Mucosa of stomach (tissue), 1 donor: Measurements from ENCODE around the gene TRMT1.

Source experiments
- H3K27me3 ChIP-seq: one replicate; pipeline ENCODE4 v1.7.0; 2013; ENCODE audit warnings: mild to moderate bottlenecking, low read length; ENCODE audit not compliant: control insufficient read depth, insufficient read depth
- H3K36me3 ChIP-seq: one replicate; pipeline ENCODE4 v1.7.0; 2013; ENCODE audit warnings: low read length; ENCODE audit not compliant: control insufficient read depth, insufficient read depth
- H3K4me1 ChIP-seq: one replicate; pipeline ENCODE4 v1.7.0; 2013; ENCODE audit warnings: mild to moderate bottlenecking, low read length; ENCODE audit not compliant: control insufficient read depth, insufficient read depth
- H3K4me3 ChIP-seq: one replicate; pipeline ENCODE4 v1.7.0; 2013; ENCODE audit warnings: low read length
- H3K9ac ChIP-seq: one replicate; pipeline ENCODE4 v1.7.0; 2013; ENCODE audit warnings: mild to moderate bottlenecking, low read length, moderate library complexity
- H3K9me3 ChIP-seq: one replicate; pipeline ENCODE4 v1.7.0; 2013; ENCODE audit warnings: mild to moderate bottlenecking, low read length, moderate library complexity; ENCODE audit not compliant: control insufficient read depth
- donor health status: Pancreatic carcinoma.

Gene TRMT1

DNA sequence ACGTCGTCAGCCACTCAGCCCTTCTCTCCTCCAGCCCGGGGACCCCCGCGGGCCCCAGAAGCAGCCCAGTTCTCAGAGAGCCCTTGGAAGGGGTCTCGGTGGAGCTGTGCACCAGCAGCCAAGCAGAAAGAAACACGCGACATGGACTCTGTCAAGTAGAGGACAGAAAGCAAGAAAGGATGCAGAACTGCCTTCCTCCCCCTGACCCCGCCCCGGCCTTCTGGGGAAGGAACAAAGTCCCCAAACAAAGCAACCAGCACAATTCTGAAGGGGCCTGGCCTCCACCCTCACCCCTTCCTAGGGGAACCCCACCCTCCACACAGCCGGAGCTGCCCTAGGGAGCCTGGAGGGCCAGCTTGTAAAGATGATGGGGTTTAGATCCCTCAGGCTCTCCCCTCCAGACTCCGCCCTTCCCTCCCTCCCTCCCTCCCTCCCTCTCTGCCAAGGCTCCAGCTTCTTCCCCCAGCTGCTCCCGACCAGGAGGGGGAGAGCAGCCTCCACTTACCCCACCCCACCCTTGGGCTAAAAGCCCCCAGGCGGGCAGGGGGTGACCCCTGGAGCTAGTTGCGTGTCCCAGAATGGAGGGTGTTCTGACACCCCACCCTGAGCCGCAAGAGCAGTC lies 21.7 kb downstream of the TRMT1 start:
- no peak overlapping the region for H3K9ac ChIP-seq
- no peaks in the 10 kb centered on the region for H3K36me3 ChIP-seq
- H3K9me3 ChIP-seq, result no peaks in the 10 kb centered on the region
- H3K4me3 ChIP-seq, result no peak overlapping the region
- no peaks in the 10 kb centered on the region for H3K27me3 ChIP-seq
- H3K4me1 ChIP-seq, result peaks cover 33% of the 10 kb centered on the region

DNA sequence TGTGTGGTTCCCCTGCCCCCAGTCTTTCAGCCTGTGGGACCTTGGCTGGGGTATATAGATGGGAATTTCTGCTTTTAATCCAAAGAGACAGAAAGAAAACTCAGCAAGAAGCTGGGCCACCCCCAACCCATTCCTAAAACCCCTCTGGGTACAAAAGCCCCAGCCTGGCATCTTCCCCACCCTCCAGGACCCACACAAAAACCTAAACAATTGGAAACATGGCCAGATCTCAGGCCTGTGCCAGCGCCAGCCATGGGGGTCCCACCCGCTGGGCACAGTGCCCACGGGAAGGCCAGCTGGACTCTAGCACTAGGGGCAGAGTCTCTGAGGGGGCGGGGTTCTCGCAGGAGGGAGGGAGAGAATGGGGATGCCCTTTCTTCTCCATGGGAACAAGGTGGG lies 22.4 kb downstream of the TRMT1 start:
- Histone ChIP-seq H3K4me1 (peaks cover 26% of the 10 kb centered on the region), H3K27me3 (no peaks in the 10 kb centered on the region), H3K9ac (peak overlapping the region; percentile 41)

GRCh38 chr19:13093407-13094105 lies 23.0 kb downstream of the TRMT1 start:
- H3K4me1 ChIP-seq, result peaks cover 21% of the 10 kb centered on the region
- no peaks in the 10 kb centered on the region for H3K36me3 ChIP-seq
- no peak overlapping the region for H3K4me3 ChIP-seq
- H3K27me3 ChIP-seq, result no peaks in the 10 kb centered on the region
- peak overlapping the region; percentile 41 for H3K9ac ChIP-seq
- no peaks in the 10 kb centered on the region for H3K9me3 ChIP-seq

More for the DNA sequence above, 22.4 kb downstream of the TRMT1 start:
- Histone ChIP-seq H3K36me3 (no peaks in the 10 kb centered on the region), H3K4me3 (no peak overlapping the region), H3K9me3 (no peaks in the 10 kb centered on the region)

DNA sequence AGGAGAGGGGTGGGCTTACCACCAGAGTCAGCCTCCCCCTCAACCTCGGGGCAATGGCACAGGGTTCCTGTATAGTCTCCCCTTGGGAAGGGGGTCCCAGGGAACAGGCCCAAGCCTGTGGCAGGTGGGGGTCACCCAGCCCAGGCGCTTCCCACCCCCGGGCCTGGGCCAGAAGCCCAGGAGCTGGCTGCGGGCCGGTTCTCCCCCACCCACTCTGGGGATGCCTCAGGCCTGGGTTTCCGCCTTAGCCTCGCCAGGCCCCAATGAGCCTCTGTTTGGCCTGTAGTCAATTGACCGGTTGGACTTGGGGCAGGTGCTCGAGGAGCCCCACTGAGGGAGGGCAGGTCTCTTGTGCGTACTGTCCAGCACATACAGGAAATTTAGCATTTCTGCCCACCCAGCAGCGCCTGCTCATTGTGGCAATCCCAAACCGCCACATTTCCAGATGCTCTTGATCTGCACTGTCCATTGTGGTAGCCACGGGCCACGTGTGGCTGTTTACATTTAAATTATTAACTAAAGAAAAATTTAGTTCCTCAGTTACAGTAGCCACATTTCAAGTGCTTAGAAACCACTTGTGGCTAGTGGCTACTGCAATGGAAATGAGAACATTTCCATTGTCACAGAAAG lies 23.8 kb downstream of the TRMT1 start:
- Histone ChIP-seq H3K27me3 (no peaks in the 10 kb centered on the region), H3K4me1 (peaks cover 17% of the 10 kb centered on the region), H3K36me3 (no peaks in the 10 kb centered on the region), H3K4me3 (no peak overlapping the region), H3K9ac (no peak overlapping the region), H3K9me3 (no peaks in the 10 kb centered on the region)

- Histone ChIP-seq H3K27me3 (no peaks in the 10 kb centered on the region), H3K9ac (no peak overlapping the region), H3K9me3 (no peaks in the 10 kb centered on the region), H3K36me3 (no peaks in the 10 kb centered on the region), H3K4me3 (no peak overlapping the region), H3K4me1 (peaks cover 17% of the 10 kb centered on the region)
These were observed 24.4 kb downstream of the TRMT1 start for GRCh38 chr19:13092158-13092543.

DNA sequence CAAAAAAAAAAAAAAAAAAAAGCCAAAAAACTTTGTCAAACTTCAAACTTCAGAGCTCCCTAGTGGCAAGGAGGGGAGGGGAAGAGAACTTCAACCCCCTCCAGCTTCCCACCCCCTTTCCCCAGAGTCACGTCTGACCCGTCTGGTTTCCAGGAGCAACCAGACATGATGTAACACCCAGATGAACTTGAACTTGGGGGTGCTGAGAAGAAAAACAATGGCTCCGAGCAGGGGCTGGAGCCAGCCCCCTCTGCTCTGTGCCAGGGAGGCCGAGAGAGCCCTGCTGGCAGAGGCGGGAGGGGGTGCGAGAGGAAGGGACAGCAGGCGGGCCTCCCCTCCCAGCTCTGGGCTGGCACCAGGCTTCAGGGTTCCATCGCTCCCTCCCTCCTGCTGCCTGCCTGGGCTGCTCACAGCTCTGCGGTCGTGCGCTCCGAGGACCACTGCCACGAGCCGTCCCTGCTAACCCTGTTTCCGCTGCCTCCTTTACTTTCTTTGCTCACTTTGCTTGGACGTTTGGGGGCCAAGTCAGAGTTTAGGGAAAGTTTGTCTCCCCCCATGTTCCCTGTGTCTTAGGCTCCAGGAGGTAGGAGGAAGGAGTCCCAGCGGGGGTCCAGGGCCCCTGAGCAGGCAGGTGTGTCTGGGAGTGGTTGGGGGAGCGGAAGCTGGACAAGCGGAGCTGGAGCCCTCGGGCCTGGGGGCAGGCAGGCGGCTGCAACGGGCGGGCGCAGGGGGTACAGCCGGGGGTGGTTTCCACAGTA lies 25.0 kb downstream of the TRMT1 start:
- H3K9ac ChIP-seq, result no peak overlapping the region
- H3K36me3 ChIP-seq, result no peaks in the 10 kb centered on the region

GRCh38 chr19:13090511-13091231 lies 25.9 kb downstream of the TRMT1 start:
- Histone ChIP-seq H3K9ac (no peak overlapping the region), H3K36me3 (no peaks in the 10 kb centered on the region), H3K27me3 (no peaks in the 10 kb centered on the region), H3K4me3 (no peak overlapping the region), H3K9me3 (no peaks in the 10 kb centered on the region), H3K4me1 (peaks cover 20% of the 10 kb centered on the region)

More for the DNA sequence above, 25.0 kb downstream of the TRMT1 start:
- H3K4me3 ChIP-seq, result no peak overlapping the region
- H3K9me3 ChIP-seq, result no peaks in the 10 kb centered on the region
- H3K4me1 ChIP-seq, result peaks cover 17% of the 10 kb centered on the region
- no peaks in the 10 kb centered on the region for H3K27me3 ChIP-seq

- Histone ChIP-seq H3K36me3 (no peaks in the 10 kb centered on the region), H3K27me3 (no peaks in the 10 kb centered on the region), H3K4me1 (peaks cover 25% of the 10 kb centered on the region), H3K9me3 (no peaks in the 10 kb centered on the region), H3K4me3 (no peak overlapping the region), H3K9ac (no peak overlapping the region)
These were observed 26.6 kb downstream of the TRMT1 start for GRCh38 chr19:13089857-13090507.

DNA sequence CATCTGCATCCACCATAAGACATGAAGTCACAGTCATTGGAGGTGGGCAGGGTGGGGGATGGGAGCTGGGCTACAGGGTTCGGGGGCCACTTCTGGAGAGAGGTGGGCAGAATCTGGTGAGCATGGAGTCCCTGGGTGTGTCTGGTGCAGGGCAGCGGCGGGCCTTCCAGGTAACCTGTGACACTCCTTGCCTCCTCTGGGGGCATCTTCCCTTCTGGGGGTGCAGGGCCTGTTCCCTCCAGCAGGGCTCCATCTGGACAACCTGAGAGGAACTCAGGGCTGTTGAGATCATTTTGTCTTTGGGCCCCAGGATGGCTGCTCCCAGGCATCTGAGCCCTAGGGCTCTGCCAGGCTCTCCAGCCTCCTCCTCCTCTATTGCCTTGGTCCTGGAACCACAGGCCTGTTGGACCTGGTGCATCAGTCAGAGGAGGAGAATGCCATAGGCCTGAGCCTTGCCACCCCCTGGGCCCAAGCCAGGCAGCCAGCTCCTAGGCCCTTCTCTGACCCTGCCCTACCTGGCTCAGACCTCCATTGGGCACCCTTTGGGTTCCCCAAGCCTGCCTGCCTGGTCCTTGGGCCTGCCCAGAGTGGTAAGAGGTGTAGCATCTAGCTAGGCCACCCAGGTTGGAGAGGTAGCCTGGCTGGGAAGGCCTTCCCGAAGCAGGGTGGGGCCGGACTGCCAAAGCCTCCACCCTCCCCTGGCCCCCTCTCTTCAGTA lies 27.2 kb downstream of the TRMT1 start:
- Histone ChIP-seq H3K9ac (no peak overlapping the region), H3K4me1 (peaks cover 24% of the 10 kb centered on the region), H3K4me3 (no peak overlapping the region), H3K36me3 (no peaks in the 10 kb centered on the region), H3K27me3 (no peaks in the 10 kb centered on the region), H3K9me3 (no peaks in the 10 kb centered on the region)

DNA sequence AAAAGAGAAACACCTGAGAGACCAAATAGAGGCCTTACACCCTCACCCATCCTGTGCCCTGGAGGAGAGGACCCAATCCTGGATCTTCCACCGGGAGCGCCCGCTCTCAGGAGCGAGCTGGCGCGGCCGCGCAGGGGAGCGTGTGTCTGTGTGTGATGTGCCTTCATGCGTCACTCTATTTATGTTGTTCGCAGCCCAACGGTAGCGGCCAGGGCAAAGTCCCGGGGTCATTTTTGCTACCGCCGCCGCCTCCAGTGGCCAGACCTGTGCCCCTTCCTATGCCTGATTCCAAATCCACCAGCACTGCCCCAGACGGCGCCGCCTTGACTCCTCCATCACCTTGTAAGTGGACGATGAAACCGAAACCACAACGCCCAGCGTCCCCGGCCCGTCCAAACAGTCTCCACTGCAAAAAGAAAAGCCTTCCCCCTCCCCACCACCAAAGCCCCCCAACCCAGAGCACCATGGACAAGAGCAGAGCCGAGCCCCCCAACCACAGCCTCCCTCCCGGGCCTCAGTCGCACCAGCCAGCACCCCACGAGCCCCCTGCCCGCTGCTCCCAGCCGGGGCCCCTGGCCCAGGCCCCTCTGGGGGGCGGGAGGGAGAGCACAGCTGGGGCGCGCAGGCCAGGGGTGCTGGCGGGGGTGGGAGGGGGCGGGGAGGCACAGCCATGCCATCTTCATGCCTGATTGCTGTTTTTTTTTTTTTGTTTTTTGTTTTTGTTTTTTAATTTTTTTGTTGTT lies 28.6 kb downstream of the TRMT1 start:
- Histone ChIP-seq H3K9ac (no peak overlapping the region), H3K27me3 (no peaks in the 10 kb centered on the region), H3K4me3 (no peak overlapping the region), H3K4me1 (peaks cover 16% of the 10 kb centered on the region), H3K9me3 (no peaks in the 10 kb centered on the region), H3K36me3 (no peaks in the 10 kb centered on the region)
